HUES48 (cell line): ENCODE data around the gene CACNA2D4.

ENCODE experiments used
- H3K27ac ChIP-seq: one replicate; pipeline ENCODE4 v1.7.0; 2013; ENCODE audit warnings: low read depth, low read length, inconsistent platforms
- H3K27me3 ChIP-seq: 2 replicates; pipeline ENCODE4 v1.6.1; 2013; ENCODE audit warnings: mild to moderate bottlenecking, low read length; ENCODE audit not compliant: control insufficient read depth, insufficient read depth
- H3K36me3 ChIP-seq: 2 replicates; pipeline ENCODE4 v1.6.1; 2013; ENCODE audit warnings: low read length; ENCODE audit not compliant: control insufficient read depth, insufficient read depth
- H3K4me1 ChIP-seq: 2 replicates; pipeline ENCODE4 v1.6.1; 2013; ENCODE audit warnings: mild to moderate bottlenecking, low read length; ENCODE audit not compliant: control insufficient read depth, insufficient read depth
- H3K4me3 ChIP-seq: 2 replicates; pipeline ENCODE4 v1.5.1; 2013; ENCODE audit warnings: mild to moderate bottlenecking, low read depth, low read length
- H3K9ac ChIP-seq: 2 replicates; pipeline ENCODE4 v1.6.1; 2013; ENCODE audit warnings: mild to moderate bottlenecking, low read depth, low read length, moderate library complexity
- H3K9me3 ChIP-seq: 2 replicates; pipeline ENCODE4 v1.6.1; 2013; ENCODE audit warnings: low read length; ENCODE audit not compliant: control insufficient read depth, insufficient read depth

The CACNA2D4 gene

GRCh38 chr12:1904875-1905274, 13.6 kb downstream of the CACNA2D4 start:
- no peaks in the 10 kb centered on the region for H3K4me1 ChIP-seq
- H3K27ac ChIP-seq = no peak overlapping the region
- H3K4me3 ChIP-seq = no peak overlapping the region
- H3K27me3 ChIP-seq = no peaks in the 10 kb centered on the region
- peaks cover 8% of the 10 kb centered on the region; the same call in 1 of the 2 replicates for H3K9me3 ChIP-seq
- H3K36me3 ChIP-seq = no peaks in the 10 kb centered on the region
- H3K9ac ChIP-seq = no peak overlapping the region

- no peaks in the 10 kb centered on the region for H3K4me1 ChIP-seq
- no peak overlapping the region for H3K27ac ChIP-seq
- H3K9ac ChIP-seq = no peak overlapping the region
- H3K4me3 ChIP-seq = no peak overlapping the region
- no peaks in the 10 kb centered on the region for H3K36me3 ChIP-seq
- H3K27me3 ChIP-seq = no peaks in the 10 kb centered on the region
- no peaks in the 10 kb centered on the region for H3K9me3 ChIP-seq
Observed at GRCh38 chr12:1896964-1897363, 21.5 kb downstream of the CACNA2D4 start.

- Histone ChIP-seq H3K27me3 (no peaks in the 10 kb centered on the region), H3K27ac (no peak overlapping the region), H3K36me3 (no peaks in the 10 kb centered on the region), H3K9me3 (no peaks in the 10 kb centered on the region), H3K9ac (no peak overlapping the region), H3K4me1 (no peaks in the 10 kb centered on the region), H3K4me3 (no peak overlapping the region)
Observed at GRCh38 chr12:1890810-1891209, 27.6 kb downstream of the CACNA2D4 start.

DNA sequence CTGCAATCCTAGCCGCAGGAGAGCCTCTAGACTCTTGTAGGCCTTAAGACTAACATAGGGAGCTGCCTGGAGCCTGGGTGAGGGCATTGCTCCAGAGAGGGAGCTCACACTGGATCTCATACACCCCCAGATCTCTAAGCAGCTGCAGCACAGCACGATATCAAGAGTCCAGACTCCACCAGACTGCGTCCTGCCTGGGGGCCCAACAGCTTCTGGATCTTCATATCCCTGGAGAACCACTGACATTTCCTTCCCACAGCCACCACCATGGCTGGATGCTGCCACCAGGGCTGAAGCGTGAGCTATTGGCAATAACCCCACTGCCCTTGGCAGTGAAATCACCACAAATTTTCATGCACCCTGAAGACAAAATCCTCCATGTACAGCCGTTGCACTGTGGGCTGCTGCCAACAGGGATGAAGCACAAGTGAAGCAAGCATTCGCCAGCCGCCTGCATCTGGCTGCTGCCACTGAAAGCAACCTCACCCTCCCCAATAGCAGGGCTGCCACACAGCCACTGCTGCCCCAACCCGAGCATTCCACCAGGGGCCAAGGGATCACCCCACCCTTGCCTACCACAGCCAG, 28.2 kb downstream of the CACNA2D4 start:
- H3K27me3 ChIP-seq = no peaks in the 10 kb centered on the region
- H3K9me3 ChIP-seq = no peaks in the 10 kb centered on the region
- no peak overlapping the region for H3K27ac ChIP-seq
- no peaks in the 10 kb centered on the region for H3K4me1 ChIP-seq
- H3K36me3 ChIP-seq = no peaks in the 10 kb centered on the region
- H3K9ac ChIP-seq = no peak overlapping the region
- H3K4me3 ChIP-seq = no peak overlapping the region

DNA sequence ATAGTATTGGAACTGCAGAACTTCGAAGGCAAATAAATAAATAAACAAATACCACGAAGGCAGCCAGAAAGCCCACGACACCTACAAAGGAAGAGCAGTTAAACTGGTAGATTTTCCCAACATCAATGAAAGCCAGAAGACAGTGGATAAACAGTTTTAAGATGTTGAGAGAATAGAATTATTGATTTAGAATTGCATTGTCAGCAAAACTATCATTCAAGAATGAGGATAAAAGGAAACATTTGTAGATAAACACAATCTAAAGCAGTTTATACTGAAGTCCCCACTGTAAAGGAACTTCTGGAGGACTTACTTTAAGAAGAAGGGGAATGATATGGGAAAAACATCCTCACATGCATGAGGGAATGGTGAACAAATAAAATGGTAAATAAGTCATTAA, 29.5 kb downstream of the CACNA2D4 start:
- H3K27me3 ChIP-seq = no peaks in the 10 kb centered on the region
- H3K36me3 ChIP-seq = no peaks in the 10 kb centered on the region
- no peaks in the 10 kb centered on the region for H3K9me3 ChIP-seq

DNA sequence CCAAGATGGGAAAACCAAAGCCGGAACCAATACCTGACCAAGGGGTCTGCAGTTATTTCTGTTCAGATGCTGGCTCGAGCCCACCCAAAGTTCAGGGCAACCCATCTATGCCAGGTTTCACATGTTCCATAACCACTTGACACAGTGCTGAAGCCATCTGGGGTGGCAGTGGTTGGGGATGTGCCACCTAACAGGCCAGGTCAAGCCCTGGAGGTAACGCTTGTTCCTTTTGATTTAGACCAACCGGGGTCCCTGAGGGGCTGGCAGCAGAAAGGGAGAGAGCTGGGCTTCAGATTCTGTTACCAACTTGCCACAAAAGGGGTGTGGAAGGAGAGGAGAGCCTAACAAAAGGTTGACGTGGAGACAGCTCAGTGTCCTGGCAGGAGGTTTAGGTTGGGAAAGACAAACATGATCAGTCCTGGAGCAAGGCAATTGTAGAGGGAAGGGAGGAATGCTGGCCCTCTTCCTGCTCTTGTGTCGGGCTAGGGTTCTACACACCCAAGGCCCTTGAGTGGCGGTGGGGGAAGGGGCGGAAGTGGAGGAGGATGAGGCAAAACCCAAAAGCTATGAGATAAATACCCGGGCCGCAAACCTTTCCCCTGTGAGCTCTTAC, 31.9 kb downstream of the CACNA2D4 start:
- Histone ChIP-seq H3K9ac (no peak overlapping the region), H3K27me3 (no peaks in the 10 kb centered on the region), H3K36me3 (no peaks in the 10 kb centered on the region), H3K4me3 (no peak overlapping the region), H3K4me1 (no peaks in the 10 kb centered on the region), H3K27ac (no peak overlapping the region), H3K9me3 (no peaks in the 10 kb centered on the region)

More for the DNA sequence above, 29.5 kb downstream of the CACNA2D4 start:
- Histone ChIP-seq H3K4me3 (no peak overlapping the region), H3K9ac (no peak overlapping the region), H3K27ac (no peak overlapping the region), H3K4me1 (no peaks in the 10 kb centered on the region)

GRCh38 chr12:1885599-1886245, 32.7 kb downstream of the CACNA2D4 start:
- Histone ChIP-seq H3K27ac (no peak overlapping the region), H3K9me3 (no peaks in the 10 kb centered on the region), H3K36me3 (no peaks in the 10 kb centered on the region), H3K9ac (no peak overlapping the region), H3K27me3 (no peaks in the 10 kb centered on the region), H3K4me3 (no peak overlapping the region), H3K4me1 (no peaks in the 10 kb centered on the region)

DNA sequence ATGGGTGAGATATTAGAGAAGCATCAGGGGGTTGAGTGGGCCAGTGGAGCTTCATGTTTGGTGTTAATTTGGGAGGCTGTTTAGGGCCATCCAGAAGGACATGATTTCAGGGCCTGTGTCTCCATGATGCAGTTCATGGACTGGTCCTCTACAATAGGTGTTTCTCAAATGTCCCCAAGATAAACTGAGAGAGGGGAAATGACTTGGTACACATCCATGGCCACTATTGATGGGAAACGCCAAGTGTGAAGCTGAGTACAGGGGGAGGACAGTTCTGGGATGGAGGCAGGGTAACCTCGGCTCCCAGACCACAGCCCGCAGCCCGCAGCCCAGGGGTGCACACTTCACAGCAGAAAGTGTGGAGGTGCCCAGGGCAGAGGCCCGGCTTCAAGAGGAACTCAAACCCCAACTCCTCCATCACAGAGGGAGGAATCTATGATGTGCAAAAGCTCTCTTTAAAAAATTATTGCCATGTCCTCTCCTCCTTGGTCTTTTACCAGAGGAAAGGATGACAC, 33.3 kb downstream of the CACNA2D4 start:
- Histone ChIP-seq H3K36me3 (no peaks in the 10 kb centered on the region), H3K4me3 (no peak overlapping the region)

GRCh38 chr12:1884651-1885050, 33.8 kb downstream of the CACNA2D4 start:
- no peaks in the 10 kb centered on the region for H3K36me3 ChIP-seq
- H3K9ac ChIP-seq = no peak overlapping the region
- no peaks in the 10 kb centered on the region for H3K9me3 ChIP-seq
- no peaks in the 10 kb centered on the region for H3K4me1 ChIP-seq
- no peak overlapping the region for H3K27ac ChIP-seq
- no peaks in the 10 kb centered on the region for H3K27me3 ChIP-seq
- H3K4me3 ChIP-seq = no peak overlapping the region

More for the DNA sequence above, 33.3 kb downstream of the CACNA2D4 start:
- Histone ChIP-seq H3K27me3 (no peaks in the 10 kb centered on the region), H3K27ac (no peak overlapping the region), H3K9me3 (no peaks in the 10 kb centered on the region), H3K4me1 (no peaks in the 10 kb centered on the region), H3K9ac (no peak overlapping the region)

- Histone ChIP-seq H3K36me3 (no peaks in the 10 kb centered on the region), H3K27ac (no peak overlapping the region), H3K4me3 (no peak overlapping the region), H3K9me3 (no peaks in the 10 kb centered on the region), H3K4me1 (no peaks in the 10 kb centered on the region), H3K27me3 (no peaks in the 10 kb centered on the region), H3K9ac (no peak overlapping the region)
Observed at GRCh38 chr12:1883513-1883912, 34.9 kb downstream of the CACNA2D4 start.

GRCh38 chr12:1882850-1883470, 35.5 kb downstream of the CACNA2D4 start:
- Histone ChIP-seq H3K36me3 (no peaks in the 10 kb centered on the region), H3K27ac (no peak overlapping the region), H3K9ac (no peak overlapping the region), H3K27me3 (no peaks in the 10 kb centered on the region), H3K4me1 (no peaks in the 10 kb centered on the region), H3K4me3 (no peak overlapping the region), H3K9me3 (no peaks in the 10 kb centered on the region)
